GM18868 (cell line): ENCODE data around the gene DCTN3.
"Not testable (repeated sequence)": the region's sequence is repeated elsewhere in the genome, so short reads cannot be mapped to it uniquely, and the experiment has no call there.

Experiments used
- ATAC-seq: cut with Tn5 transposase; IDR thresholded peaks from one replicate; pipeline ENCODE4 v1.9.1; 2021; ENCODE audit warnings: mild to moderate bottlenecking, moderate library complexity; ENCODE audit not compliant: unreplicated experiment

Gene DCTN3

DNA sequence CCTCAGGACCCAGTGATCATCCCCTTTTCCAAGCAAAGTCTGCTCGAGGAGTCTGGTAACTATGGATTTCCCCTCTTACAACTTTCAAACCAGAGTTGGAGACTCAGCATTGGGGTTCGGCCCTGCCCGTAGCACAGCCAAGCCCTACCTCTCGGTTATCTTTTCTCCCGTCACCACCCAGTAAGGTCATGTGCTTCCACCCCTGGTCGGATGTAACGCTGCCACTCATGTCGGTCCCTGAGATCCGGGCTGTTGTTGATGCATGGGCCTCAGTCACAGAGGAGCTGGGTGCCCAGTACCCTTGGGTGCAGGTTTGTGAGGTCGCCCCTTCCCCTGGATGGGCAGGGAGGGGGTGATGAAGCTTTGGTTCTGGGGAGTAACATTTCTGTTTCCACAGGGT is 27.4 kb upstream of the DCTN3 start:
- ATAC-seq = no peak

DNA sequence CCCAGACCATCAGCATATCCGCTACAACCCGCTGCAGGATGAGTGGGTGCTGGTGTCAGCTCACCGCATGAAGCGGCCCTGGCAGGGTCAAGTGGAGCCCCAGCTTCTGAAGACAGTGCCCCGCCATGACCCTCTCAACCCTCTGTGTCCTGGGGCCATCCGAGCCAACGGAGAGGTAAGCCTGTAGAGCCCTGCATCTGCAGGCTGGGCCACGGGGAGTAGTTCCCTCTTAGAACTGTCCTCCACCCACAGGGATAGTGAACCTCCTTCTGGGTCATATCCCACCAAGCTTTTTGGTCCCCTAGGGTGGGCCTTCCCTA is 26.7 kb upstream of the DCTN3 start:
- ATAC-seq = peak; percentile 11

DNA sequence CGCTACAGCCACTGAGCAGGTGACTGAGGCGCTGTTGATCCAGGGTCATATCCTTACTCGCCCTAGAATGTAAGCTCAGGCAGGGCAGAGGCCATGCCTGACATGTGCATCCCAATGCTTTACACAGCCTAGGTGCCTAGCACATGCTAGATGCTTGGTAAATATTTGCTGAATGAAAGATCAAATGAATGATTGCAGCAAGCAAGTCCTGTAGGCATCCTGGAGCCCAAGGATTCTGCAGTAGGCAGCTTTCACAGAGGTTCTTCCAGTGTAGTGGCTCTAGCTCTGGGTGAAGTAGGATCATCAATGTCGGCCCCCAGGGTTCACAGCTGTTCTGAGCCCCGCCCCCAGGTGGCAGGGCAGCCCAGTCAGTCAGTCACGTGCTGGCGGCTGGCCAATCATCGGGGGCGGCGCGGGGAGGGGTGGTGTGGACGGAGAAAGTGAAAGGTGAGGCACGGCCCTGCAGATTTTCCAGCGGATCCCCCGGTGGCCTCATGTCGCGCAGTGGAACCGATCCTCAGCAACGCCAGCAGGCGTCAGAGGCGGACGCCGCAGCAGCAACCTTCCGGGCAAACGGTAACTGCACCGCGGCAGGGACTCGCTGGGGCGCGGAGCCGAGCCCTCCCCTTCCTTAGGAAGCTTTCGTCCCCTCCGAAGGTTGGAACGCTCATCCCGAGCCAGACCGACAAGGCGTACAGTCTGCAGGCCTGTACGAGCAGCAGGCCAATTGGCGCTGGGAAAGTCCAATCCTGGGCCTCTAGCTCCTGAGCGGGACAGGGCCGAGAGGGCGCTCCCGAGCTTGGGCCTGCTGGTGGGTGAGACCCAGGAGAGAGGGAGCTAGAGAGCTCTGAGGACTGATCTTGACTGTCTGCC is 26.2 kb upstream of the DCTN3 start, which contains the start of gene GALT:
Gene GALT, plus strand, starts transcription at position 465 of the 873 bp plus-strand sequence. Its CDS starts 30 bp downstream, at position 495.
- peak; percentile 87 for ATAC-seq

DNA sequence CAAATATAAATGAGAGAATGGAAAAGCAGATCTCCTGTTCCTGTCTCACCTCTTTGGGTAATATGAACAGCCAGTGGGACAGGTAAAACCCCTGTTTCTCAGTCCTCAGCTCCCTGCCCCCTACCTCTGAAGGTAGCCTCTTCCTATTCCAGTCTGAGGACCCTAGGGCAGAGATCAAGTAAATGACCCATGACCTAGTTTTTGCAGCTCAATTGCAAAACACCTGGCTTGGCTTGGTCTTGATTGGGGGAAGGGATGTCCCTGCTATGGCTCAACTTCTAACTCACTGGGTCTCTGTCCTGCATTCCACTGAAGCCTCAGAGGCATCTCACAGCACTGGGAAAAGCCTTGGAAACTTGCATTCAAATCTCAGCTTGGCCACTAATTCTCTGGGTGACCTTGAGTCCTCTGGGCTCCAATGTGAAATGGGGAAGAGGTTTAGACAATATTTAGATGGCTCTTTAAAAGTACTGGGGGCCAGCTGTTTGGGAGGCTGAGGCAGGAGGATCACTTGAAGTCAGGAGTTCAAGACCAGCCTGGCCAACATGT is 24.5 kb upstream of the DCTN3 start:
- ATAC-seq = no peak

DNA sequence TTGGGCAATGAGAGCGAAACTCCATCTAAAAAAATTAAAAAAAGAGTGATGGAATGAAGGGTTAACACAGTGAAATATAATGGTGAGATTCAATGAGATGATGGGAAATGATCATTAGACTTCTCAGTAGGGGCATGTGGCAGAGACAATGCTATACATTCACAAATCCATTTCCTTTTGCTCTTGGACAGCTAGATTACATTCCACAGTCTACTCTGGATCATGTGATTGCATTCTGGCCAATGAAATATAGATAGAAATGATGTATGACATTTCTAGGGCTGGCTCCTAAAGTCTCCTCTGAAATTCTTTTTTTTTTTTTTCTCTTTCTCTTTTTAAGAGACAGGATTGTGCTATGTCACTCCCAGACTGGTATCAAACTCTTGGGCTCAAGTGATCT is 22.4 kb upstream of the DCTN3 start:
- no peak for ATAC-seq

DNA sequence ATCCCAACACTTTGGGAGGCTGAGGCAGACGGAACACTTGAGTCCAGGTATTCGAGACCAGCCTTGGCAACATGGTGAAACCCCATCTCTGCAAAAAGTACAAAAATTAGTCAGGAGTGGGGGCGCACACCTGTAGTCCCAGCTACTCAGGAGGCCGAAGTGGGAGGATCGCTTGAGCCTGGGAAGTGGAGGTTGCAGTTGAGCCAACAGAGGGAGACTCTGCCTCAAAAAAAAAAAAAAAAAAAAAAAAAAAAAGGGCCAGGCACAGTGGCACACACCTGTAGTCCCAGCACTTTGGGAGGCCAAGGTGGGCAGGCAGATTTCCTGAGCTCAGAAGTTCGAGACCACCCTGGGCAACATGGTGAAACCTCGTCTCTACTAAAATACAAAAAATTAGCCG is 19.0 kb upstream of the DCTN3 start:
- ATAC-seq = not testable (repeated sequence)

DNA sequence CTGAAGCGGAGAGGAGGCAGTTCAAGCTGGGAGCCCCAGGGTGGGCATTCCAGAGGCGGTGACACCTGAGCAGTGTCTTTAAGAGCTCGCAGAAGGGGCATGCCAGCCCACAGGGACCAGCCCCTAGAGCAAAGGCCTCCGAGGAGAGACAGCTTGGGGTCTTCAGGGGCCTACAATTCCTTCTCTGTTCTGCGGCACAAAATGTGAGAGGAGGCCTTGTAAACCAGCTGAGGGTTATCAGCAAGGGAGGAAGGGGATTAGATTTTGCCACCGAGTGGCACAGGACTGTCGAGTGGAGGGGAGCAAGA is 17.8 kb upstream of the DCTN3 start:
- ATAC-seq = no peak

DNA sequence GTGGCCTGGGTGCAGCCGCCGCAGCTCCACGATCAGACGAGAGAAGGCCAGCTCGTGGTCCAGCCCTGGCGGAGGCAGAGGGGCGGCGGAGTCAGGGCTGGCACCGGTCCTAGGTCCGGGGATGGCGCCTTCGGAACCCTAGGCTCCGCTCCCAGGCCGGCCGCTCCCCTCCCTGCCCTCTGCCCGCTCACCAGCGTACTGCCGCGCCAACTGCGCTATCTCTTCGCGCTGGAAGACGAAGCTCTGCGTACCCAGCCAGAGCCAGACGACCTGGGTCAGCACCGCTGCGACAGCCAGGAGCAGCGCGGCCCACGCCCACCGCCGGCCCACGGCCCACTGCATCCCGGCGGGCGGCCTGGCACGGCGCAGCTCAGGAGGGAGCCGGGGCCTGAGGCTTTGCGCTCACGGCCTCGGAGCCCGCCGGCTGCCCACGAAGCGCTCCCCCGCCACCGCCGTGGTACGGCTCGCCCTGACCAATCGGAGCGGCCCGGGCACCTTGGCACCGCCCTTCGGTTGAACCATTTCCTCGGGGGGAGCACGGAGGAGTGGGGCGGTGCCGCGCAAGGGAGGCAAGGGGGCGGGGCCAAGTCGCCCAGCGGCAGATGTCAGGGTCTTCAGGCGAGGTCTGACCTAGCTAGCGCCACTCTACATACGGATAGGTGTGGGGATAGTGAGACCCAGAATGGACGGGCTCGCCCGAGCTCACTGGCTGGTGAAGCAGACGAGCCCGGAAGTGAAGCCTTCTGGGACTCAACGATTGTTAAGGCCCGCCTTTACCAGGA is 17.3 kb upstream of the DCTN3 start, which contains the start of gene SIGMAR1:
Gene SIGMAR1, minus strand, starts transcription at position 432 of the 782 bp plus-strand sequence. Its CDS starts 90 bp downstream, at position 342.
- ATAC-seq = peak; percentile 92

DNA sequence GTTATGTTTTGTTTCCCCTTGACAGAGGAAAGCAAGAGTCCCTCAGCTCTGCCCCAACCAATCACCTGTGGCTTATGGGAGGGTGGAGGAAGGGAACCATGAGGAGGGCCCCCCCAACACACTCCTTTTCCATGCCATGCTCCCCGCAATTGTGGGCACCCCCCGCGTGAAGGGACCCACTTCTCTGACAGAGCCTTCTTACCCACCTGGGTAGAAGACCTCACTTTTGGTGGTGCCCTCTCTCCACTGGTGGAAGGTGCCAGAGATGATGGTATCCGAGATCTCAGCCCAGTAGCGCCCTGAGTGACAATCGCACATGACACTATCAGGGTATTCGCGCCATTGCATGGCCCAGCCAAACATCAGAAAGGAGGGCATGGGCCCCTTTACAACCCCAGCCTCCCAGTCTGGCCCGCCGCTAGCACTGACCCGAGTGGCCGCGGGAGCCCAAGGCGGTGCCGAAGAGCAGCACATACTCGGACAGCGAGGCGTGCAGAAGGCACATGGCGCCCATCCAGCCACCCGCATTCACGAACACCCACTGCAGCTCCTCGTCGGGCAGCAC is 16.6 kb upstream of the DCTN3 start:
- ATAC-seq = no peak

DNA sequence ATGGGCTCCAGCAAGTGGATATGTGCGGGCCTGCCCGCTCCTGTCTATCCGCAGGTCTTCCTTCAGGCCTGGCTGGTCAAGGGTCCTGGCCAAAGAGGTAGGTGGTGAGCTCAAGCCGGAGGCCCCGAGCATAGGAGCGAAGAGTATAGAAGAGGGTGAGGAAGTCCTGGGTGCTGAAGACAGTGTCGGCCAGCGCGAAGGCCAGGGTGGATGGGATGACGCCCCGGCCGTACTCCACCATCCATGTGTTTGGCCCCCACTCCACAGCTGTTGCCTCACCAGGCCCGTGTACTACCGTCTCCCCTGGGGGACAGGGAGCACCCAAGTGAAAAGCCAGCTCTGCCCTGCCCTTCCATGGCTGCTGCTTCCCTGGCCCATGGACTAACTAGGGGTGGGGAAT is 15.3 kb upstream of the DCTN3 start:
- no peak for ATAC-seq

DNA sequence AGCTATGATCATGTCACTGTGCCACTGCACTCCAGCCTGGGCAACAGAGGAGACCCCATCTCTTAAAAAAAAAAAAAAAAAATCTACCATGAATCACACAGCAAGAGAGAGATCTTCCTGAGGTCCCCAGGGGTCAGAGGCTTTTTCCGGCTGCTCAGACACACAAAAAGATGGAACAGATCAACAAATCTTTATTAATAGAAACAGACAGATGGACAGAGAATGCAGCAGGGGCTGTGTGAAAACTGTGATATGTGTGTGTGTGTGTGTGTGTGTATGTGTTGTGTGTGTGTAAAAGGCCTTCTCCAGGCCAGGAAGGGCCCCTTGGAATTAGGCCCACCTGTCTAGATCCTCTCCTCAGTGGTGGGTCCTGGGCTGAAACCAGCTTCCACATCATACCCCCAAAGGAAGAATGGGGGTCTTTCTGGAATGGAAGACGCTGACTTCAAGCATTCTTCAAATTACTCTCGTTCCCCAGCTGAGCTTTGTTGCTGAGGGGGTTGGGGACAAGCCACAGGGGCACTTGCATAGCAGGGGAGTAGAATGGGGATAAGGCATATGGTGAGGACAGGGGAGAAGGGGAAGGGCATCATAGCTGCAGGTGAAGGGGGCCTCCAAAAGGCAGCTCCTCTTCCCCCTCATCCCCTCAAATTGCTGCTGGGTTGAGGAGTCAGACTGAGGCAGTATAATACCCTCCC is 14.4 kb upstream of the DCTN3 start:
- ATAC-seq = no peak

DNA sequence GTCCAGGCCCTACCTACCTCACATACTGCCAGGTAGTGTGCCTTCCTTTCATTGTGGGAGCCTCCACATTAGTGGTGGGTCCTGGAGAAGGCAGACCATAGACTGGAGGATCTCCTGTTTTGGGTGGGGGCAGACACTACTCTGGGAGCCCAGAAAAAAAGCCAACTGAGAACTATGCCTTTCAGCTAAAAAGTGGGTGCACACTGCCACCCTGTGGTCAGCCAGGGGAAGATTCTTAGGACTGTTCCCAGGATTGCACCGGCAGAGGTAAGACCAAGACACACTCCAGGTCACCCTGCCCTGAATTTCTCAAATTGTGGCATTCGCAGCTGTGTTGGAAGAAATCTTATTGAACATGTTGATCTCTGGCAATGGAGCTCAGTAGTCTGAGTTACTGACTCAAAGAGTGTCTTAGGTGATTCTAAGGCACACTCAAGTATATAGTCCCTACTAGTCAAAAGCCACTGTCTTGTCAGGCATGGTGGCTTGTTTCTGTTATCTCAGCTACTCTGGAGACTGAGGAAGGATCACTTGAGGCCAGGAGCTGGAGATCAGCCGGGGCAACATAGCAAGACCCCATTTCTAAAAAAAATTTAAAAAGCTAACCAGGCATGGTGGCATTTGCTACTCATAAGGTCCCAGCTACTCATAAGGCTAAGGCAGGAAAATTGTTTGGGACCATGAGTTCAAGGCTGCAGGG is 13.7 kb upstream of the DCTN3 start:
- peak; percentile 36 for ATAC-seq

DNA sequence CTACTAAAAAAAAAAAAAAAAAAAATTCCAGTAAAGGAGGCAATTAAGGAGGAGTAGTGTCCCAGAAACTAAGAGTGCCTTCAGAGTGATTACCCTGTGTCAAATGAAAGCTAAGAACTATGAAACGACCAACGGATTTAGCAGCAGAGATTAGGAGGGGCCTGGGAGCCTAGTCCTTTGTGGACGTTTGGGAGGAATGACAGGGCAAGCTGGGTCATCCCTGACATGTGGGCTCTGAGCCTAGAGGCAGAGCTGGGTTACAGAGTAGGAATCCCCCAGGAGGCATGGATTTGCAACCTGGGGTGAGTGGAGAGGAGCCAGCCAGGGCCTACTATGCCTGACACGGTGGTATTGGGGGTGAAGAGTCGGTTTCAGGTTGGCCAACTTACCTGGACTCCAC is 12.9 kb upstream of the DCTN3 start:
- ATAC-seq = no peak

DNA sequence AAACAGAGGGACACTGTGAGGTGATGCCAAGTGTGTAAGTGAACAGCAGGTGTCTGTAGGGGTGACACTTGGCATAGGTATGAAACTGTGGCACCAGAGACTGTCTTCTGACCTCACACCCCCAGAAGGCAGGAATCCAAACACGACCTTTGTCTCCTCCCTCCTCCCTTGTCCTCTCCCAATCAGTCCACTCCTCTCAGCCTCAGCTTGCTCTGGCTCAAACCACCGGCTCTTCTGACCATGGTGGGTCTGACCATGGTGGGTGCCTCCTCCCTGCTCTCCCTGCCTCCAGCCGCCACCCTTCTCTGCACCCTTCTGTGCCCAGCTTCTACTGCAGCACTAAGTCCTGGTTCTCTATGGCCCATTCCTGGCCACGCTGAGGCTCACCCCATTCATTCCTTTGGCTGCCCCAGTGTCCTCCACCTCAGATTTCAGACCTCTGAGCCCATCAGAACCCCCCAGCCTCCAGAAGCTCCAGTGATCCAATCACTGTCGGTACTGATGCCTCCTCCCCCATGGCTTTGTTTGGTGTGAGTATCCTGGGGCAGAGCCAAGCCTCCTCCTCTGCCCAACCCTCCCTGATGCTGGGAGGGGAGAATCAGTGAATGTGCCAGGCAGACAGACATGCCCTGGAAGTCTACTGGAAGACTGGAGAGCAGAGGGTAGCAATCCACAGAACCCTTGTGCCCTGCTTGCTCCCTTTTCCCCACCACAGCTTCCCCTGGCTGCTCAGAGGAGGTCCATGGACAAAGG is 10.3 kb upstream of the DCTN3 start:
- ATAC-seq = no peak

DNA sequence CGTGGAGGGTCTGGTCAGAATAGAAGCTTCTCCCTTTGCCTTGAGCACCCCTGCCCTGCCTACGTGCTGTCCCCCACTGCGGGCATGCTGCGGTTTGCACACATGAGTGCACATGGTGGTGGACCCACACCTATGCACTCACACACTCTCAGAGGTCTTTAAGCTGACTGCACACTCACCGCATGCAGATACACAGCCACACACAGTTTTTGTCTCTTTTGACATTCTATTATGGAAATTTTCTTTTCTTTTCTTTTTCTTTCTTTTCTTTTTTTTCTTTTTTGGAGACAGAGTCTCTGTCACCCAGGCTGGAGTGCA is 9.2 kb upstream of the DCTN3 start:
- no peak for ATAC-seq

DNA sequence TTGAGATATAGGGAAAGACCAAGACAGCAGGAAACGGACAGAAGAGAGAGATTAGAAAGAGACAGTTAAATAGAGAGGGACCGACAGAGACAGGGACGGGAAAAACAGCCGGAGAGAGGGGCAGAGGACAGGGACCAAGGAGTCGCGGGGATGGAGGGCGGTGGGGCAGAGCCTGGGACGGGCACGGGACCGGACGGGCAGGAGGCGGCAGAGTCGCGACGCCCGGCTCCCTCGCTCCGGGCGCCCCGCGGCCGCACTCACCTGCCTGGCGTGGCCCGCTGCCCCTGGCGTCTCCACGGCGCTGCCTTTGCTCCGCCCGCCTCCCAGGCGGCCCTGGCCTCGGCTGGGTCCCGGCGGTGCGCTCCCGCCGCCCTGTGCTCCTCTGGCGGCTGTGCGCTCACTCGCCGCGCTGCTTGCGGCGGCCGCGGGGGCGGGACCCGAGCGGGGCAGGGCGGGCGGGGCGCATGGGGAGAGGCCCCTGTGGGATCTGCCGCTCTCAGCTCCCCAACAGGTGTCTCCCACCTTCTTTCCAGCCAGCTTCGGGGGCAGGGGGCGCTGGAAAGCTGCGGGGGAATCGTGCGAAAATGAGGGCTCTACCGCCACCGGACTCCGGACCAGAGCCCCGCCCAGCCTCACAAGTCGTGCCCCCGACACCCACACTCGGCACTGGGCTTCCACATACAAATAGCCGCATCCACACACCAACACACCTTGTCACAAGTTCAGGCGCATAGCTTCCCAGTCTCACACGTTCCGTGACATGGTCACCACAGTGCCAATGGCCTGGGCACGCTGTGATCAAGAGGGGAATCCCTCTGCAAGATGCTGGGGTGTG is 8.6 kb upstream of the DCTN3 start, which contains the start of gene ARID3C:
Gene ARID3C, minus strand, starts transcription at position 411 of the 835 bp plus-strand sequence. CDS start 1,052 bp downstream, outside the sequence.
- peak; percentile 46 for ATAC-seq

DNA sequence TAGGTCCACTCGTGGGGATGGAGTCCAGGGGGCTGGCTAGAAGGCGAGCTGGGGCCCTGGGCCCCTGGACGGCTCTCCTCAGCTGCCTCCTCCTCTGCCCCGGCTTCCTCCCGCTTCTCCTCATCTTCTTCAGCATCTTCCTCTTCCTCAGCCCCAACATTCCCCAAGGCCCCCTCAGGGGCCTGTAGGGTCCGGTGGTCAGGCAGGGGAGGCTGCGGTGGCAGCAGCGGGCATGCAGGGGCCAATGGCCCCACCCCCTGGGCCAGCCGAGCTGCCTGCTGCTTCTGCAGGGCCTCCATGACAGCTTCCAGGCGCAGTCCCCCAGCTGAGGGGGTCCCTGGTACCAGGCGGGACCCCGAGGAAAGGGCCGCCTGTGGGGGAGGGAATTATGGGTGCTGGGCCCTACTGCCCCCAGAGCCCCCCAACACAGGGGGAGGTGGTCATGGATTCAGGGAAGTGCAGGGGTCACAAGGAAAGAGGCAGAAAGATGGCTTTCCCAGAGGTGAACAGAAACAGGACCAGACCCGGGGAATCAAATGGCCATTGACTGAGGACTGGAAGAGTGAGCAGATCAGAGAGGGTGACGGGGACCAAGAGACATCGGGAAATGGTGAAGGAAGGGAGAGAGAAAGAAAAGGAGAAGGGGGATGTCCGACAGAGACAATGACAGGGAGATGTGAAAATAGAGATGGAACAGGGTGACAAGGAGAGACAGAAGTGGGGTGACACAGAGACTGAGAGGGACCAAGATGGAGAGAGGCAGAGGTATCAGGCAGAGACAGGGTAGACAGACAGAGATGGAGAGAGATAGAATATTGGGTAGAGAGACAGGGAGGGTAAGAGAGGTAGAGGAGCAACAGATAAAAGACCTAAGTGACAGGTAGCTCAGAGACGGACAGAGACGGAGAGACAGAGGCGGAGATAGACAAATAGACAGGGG is 7.7 kb upstream of the DCTN3 start:
- ATAC-seq = no peak

DNA sequence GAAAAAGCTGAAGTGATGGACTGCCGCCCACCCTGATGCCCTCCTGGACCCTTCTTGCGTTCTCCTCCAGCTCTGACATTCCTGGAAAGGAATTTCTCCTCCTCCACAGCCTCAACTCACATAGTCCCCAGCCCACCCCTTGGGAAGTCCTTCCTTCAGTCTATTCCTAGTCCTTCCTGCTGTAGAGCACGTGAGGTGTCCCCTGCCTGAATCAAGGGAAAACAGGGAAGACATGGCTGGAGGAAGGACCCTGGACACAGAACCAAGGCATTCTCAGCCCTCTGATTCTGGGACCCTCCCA is 4.8 kb upstream of the DCTN3 start:
- ATAC-seq = no peak
